GM21717 (cell line): ENCODE results near the gene KRT17.
"Not testable (repeated sequence)": the region's sequence is repeated elsewhere in the genome, so short reads cannot be mapped to it uniquely, and the experiment has no call there.

ENCODE experiments used
- ATAC-seq: cut with Tn5 transposase; IDR thresholded peaks from one replicate; pipeline ENCODE4 v1.9.1; 2021; ENCODE audit warnings: mild to moderate bottlenecking, moderate library complexity; ENCODE audit not compliant: unreplicated experiment

KRT17 gene

GRCh38 chr17:41654678-41655607, 30.6 kb upstream of the KRT17 start:
- no peak for ATAC-seq

- no peak for ATAC-seq
Observed at GRCh38 chr17:41653892-41654677, 29.7 kb upstream of the KRT17 start.

- no peak for ATAC-seq
Observed at GRCh38 chr17:41653421-41653820, 29.0 kb upstream of the KRT17 start.

- ATAC-seq, result no peak
Observed at GRCh38 chr17:41652461-41652970, 28.1 kb upstream of the KRT17 start.

- no peak for ATAC-seq
Observed at GRCh38 chr17:41651625-41652460, 27.5 kb upstream of the KRT17 start.

GRCh38 chr17:41650794-41651624, 26.6 kb upstream of the KRT17 start:
- no peak for ATAC-seq

- ATAC-seq, result no peak
Observed at GRCh38 chr17:41649923-41650519, 25.6 kb upstream of the KRT17 start.

- no peak for ATAC-seq
Observed at GRCh38 chr17:41648411-41649195, 24.2 kb upstream of the KRT17 start.

- no peak for ATAC-seq
Observed at GRCh38 chr17:41647940-41648410, 23.6 kb upstream of the KRT17 start.

- no peak for ATAC-seq
Observed at GRCh38 chr17:41647038-41647813, 22.9 kb upstream of the KRT17 start.

- no peak for ATAC-seq
Observed at GRCh38 chr17:41642252-41643156, 18.1 kb upstream of the KRT17 start.

GRCh38 chr17:41640596-41640995, 16.2 kb upstream of the KRT17 start:
- ATAC-seq, result not testable (repeated sequence)

- no peak for ATAC-seq
Observed at GRCh38 chr17:41639492-41640473, 15.4 kb upstream of the KRT17 start.

- ATAC-seq, result no peak
Observed at GRCh38 chr17:41638941-41639340, 14.6 kb upstream of the KRT17 start.

GRCh38 chr17:41638194-41638593, 13.8 kb upstream of the KRT17 start:
- no peak for ATAC-seq

- no peak for ATAC-seq
Observed at GRCh38 chr17:41636652-41637051, 12.3 kb upstream of the KRT17 start.
